Right renal pelvis (tissue), 4 donors: ENCODE data around the gene EIF3L. TPM values are rescaled to one million over a fixed set of nuclear protein-coding genes. Genes with fewer than 3 reads are reported as not detected.
"Not testable (repeated sequence)": the region's sequence is repeated elsewhere in the genome, so short reads cannot be mapped to it uniquely, and the experiment has no call there.

Source experiments
- DNase-seq, 4 donors: peaks; one replicate each; pipeline ENCODE4 v3.0.0-alpha.2; 2013; ENCODE audit warnings: low read depth in 4 of 4, low spot score in 3 of 4, missing footprints in 1 of 4
- polyA plus RNA-seq, 4 donors: library from polyadenylated mRNA; unstranded; fragments of 120-200 nt; gene quantifications; one replicate each; pipeline ENCODE4 v1.2.1, GENCODE V29; 2013; ENCODE audit not compliant: insufficient read length in 4 of 4

Gene EIF3L
- 1,000 to 10,000 TPM; 1,007 to 1,114 (median 1,055) TPM for polyA plus RNA-seq

- DNase-seq, result peak; percentile 76 to 82 (median 78)
Measured at GRCh38 chr22:37849089-37849751, at the start of gene EIF3L. Gene EIF3L (plus strand): TSS chr22:37849419. CDS start chr22:37849450, 31 bp downstream.

GRCh38 chr22:37799979-37800378 is 49.2 kb upstream of the EIF3L start:
- not testable (repeated sequence) for DNase-seq

DNA sequence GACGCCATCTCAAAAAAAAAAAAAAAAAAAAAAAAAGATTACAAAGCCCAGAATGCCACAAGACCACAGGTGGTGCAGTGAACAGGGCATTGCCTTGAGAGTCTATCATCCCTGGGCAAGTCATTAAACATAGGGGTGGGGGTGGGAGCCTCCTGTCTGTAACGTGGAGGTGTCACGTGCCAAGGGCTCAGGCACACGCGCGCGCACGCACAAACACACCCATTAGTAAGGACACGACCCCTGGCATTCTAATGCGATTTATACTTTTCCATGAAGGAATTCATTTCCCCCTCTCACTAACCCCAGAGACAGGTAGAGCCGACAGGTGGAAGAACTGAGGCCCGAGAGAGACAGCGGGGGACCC is 47.3 kb upstream of the EIF3L start:
- DNase-seq, result no peak

- no peak for DNase-seq
Measured at GRCh38 chr22:37802310-37803194, 46.7 kb upstream of the EIF3L start.

DNA sequence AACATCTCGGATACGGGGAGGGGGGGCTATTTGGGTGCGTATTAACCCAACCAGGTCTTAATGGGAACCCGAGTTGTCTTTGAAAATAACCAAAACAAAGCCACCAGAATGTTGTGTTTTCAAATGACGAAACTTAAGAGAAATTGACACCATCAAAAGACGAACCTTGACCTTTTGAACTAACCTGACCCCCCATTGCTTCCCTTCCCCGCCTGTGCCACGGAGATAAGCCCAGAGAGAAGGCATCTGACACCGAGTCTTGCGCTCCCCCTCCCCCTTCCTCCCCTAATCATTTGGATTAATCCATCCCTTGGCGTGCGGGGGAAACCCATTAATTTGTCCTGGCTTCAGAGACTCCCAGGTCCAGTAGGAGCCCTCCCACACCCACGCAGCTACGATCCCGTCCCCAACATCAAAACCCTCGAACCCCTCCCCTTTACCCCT is 46.0 kb upstream of the EIF3L start:
- no peak for DNase-seq

GRCh38 chr22:37803639-37804351 is 45.4 kb upstream of the EIF3L start:
- no peak for DNase-seq

- DNase-seq, result no peak
Measured at GRCh38 chr22:37804352-37804880, 44.8 kb upstream of the EIF3L start.

DNA sequence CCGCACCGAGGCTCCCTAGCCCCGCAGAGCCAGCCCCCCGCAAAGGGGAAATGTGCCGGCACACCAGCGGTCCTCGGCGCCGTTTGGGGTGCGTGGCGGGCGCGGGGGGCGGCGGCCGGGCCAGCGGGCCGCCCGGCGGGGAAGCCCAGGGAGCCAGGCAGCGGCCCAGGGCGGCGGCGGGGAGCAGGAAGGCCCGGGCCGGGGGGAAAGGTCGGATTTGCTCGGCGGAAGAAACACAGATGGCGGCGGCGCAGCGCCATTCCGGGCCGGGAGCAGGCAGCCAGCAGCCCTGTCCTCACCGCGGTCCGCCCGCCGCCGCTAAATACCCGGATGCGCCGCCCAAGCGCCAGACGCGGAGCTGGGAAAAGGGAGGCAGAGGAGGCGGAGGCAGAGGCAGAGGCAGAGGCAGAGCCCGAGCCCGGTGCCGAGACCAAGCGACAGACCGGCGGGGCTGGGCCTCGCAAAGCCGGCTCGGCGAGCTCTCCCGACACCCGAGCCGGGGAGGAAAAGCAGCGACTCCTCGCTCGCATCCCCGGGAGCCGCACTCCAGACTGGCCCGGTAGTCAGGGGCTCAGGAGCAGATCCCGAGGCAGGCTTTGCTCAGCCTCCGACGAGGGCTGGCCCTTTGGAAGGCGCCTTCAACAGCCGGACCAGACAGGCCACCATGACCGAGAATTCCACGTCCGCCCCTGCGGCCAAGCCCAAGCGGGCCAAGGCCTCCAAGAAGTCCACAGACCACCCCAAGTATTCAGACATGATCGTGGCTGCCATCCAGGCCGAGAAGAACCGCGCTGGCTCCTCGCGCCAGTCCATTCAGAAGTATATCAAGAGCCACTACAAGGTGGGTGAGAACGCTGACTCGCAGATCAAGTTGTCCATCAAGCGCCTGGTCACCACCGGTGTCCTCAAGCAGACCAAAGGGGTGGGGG is 44.1 kb upstream of the EIF3L start:
- DNase-seq, result no peak

GRCh38 chr22:37805810-37806277 is 43.4 kb upstream of the EIF3L start:
- DNase-seq, result no peak

DNA sequence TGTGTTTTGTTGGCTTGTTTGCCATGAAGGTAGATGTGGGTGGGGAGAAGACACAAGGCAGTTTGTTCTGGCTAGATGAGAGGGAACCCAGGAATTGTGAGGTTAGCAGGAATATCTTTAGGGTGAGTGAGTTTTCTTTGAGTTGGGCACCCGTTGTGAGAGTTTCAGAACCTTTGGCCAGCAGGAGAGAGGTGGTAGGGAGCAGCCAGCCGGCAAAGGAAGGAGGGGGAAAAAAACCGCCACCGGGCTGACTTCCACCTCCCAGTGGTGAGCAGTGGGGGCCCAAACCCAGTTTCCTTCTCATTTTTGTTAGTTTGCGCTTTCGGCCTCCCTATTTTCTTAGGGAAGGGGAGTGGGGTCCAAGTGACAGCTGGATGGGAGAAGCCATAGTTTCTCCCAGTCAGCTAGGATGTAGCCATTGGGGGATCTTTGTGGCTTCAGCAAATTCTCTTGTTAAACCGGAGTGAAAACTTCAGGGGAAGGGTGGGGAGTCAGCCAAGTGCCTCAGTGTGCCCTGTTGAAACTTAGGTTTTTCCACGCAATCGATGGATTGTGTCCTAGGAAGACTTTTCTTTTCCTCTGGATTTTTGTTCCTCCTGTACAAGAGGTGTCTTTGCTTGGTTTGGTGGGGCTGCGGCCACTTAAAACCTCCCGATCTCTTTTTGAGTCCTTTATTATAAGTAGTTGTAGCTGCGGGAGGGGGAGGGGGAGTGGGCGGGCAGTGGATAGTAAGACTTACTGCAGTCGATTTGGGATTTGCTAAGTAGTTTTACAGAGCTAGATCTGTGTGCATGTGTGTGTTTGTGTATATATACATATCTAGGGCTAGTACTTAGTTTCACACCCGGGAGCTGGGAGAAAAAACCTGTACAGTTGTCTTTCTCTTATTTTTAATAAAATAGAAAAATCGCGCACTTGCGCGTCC is 42.5 kb upstream of the EIF3L start:
- DNase-seq, result no peak

- DNase-seq, result peak; percentile 91 to 95 (median 92)
Measured at GRCh38 chr22:37807410-37808293, 41.6 kb upstream of the EIF3L start, which contains the start of gene GCAT. Gene GCAT (plus strand): TSS chr22:37807934. CDS start chr22:37807968, 34 bp downstream.

GRCh38 chr22:37808294-37808657 is 40.9 kb upstream of the EIF3L start:
- DNase-seq, result no peak

- DNase-seq, result no peak
Measured at GRCh38 chr22:37809672-37810333, 39.4 kb upstream of the EIF3L start.

- no peak for DNase-seq
Measured at GRCh38 chr22:37811867-37812266, 37.4 kb upstream of the EIF3L start.

- no peak for DNase-seq
Measured at GRCh38 chr22:37812869-37813678, 36.1 kb upstream of the EIF3L start.

GRCh38 chr22:37815593-37815992 is 33.6 kb upstream of the EIF3L start:
- DNase-seq, result no peak
